Psoas muscle (tissue), 8 donors: ENCODE measurements around the gene NFATC2. TPM values are rescaled to one million over a fixed set of nuclear protein-coding genes. Genes with fewer than 3 reads are reported as not detected.

ENCODE experiments used
- ATAC-seq, 4 donors: fragments of 200-7000 bp; cut with Tn5 transposase; one replicate each; pipeline ENCODE4 v1.9.1; 2020; ENCODE audit warnings: moderate library complexity in 3 of 4, mild to moderate bottlenecking in 2 of 4
- DNase-seq, 2 donors: peaks; one replicate each; pipeline ENCODE4 v3.0.0-alpha.2; 2020
- H3K27ac ChIP-seq: fragments of 200-600 bp; one replicate; pipeline ENCODE4 v1.8.0; 2022
- H3K27me3 ChIP-seq, 3 donors: fragments of 200-600 bp in 1 of 3; one replicate each; pipeline versions ENCODE4 v1.6.1 to v1.8.0; 2013 to 2022; ENCODE audit warnings: low read length in 2 of 3, mild to moderate bottlenecking in 2 of 3, moderate library complexity in 1 of 3; ENCODE audit not compliant: insufficient read depth in 3 of 3
- H3K36me3 ChIP-seq, 2 donors: fragments of 200-600 bp in 1 of 2; one replicate each; pipeline versions ENCODE4 v1.6.1 to v1.8.0; 2013 to 2022; ENCODE audit warnings: low read depth in 1 of 2, mild to moderate bottlenecking in 1 of 2, moderate library complexity in 1 of 2; ENCODE audit not compliant: insufficient read depth in 1 of 2
- H3K4me1 ChIP-seq: fragments of 200-600 bp; one replicate; pipeline ENCODE4 v1.8.0; 2022
- H3K4me3 ChIP-seq: fragments of 200-600 bp; one replicate; pipeline ENCODE4 v1.8.0; 2022; ENCODE audit warnings: mild to moderate bottlenecking
- H3K9me3 ChIP-seq: fragments of 200-600 bp; one replicate; pipeline ENCODE4 v1.8.0; 2022
- WGBS, 3 donors: extraction: QIAGEN DNeasy Blood & Tissue Kit; methylation state at CpG; one replicate each; pipeline versions ENCODE4 v1.1.6 to v1.1.7; 2013; 5-methylcytosine and 5-hydroxymethylcytosine counted together
- intact Hi-C, 2 donors: fragments of 100-400 bp; cut with DNase I; formaldehyde crosslinking; loops; one replicate each; pipeline versions ENCODE4 v1.11.0 to v1.14.2; 2022
- polyA plus RNA-seq, 3 donors: library from polyadenylated mRNA; stranded (reverse); fragments of 200-250 nt; gene quantifications; one replicate each; pipeline ENCODE4 v1.2.3, GENCODE V29; 2013
- total RNA-seq, 4 donors: library from RNA; stranded (reverse); fragmentation: NEBNext Ultra II Directional in 2 of 4; extraction: Animal tissue kit (Norgen Biotek cat#: 25700) in 2 of 4; gene quantifications; one replicate each; pipeline versions ENCODE4 v1.2.1 to v1.2.4, GENCODE V29; 2021 to 2023
- TF ChIP-seq, protein P1 (sequence below): fragments of 200-600 bp; IDR thresholded peaks from one replicate; pipeline ENCODE4 v1.8.0; 2022; ENCODE audit warnings: antibody characterized with exemption
- donor health status: healthy with polysubstance abuse.
- donor health status: DM: no; HTN: no; CAD: no; lungs with moderate emphysema.
- donor health status: Bipolar disorder and iron deficiency.
- donor health status: healthy.
- donor health status: DM: yes; HTN: yes; CAD: no.
- donor health status: DM: no; HTN: no; CAD: no.
- donor health status: DM: no; HTN: no; CAD: no.
- donor health status: DM: yes; HTN: yes; CAD: no.

The NFATC2 gene
- total and polyA plus RNA-seq, 7 donors: 0.18 to 3.1 (median 0.64) TPM

DNA sequence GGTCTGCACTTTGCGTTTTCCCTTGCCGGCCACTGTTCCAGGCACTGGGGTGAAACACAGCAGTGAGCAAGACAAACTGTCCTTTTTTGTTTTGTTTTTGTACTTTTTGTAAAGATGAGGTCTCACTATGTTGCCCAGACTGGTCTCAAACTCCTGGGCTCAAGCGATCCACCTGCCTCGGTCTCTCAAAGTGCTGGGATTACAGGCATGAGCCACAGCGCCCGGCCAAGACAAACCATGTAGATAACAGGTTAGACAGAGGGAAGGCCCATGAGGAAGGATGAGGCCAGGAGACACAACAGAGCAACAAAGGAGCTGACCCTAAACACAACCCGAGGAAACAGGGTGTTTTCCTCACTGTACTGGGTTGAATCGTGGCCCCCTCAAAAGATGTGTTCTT, 165.4 kb downstream of the NFATC2 start:
- H3K9me3 ChIP-seq: no peaks in the 10 kb centered on the region
- intact Hi-C loops: no loop called here
- no peak for ATAC-seq
- no peaks in the 10 kb centered on the region for H3K27me3 ChIP-seq
- H3K4me1 ChIP-seq: peaks cover 6% of the 10 kb centered on the region
- TF ChIP-seq, protein P1, sequence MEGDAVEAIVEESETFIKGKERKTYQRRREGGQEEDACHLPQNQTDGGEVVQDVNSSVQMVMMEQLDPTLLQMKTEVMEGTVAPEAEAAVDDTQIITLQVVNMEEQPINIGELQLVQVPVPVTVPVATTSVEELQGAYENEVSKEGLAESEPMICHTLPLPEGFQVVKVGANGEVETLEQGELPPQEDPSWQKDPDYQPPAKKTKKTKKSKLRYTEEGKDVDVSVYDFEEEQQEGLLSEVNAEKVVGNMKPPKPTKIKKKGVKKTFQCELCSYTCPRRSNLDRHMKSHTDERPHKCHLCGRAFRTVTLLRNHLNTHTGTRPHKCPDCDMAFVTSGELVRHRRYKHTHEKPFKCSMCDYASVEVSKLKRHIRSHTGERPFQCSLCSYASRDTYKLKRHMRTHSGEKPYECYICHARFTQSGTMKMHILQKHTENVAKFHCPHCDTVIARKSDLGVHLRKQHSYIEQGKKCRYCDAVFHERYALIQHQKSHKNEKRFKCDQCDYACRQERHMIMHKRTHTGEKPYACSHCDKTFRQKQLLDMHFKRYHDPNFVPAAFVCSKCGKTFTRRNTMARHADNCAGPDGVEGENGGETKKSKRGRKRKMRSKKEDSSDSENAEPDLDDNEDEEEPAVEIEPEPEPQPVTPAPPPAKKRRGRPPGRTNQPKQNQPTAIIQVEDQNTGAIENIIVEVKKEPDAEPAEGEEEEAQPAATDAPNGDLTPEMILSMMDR: no peak
- no peak overlapping the region for H3K27ac ChIP-seq
- no peak for DNase-seq
- H3K4me3 ChIP-seq: no peak overlapping the region
- H3K36me3 ChIP-seq: no peaks in the 10 kb centered on the region
- 95 to 97% (median 96%) methylated on average over 8 of the region's 8 CpGs for WGBS, 3 donors

DNA sequence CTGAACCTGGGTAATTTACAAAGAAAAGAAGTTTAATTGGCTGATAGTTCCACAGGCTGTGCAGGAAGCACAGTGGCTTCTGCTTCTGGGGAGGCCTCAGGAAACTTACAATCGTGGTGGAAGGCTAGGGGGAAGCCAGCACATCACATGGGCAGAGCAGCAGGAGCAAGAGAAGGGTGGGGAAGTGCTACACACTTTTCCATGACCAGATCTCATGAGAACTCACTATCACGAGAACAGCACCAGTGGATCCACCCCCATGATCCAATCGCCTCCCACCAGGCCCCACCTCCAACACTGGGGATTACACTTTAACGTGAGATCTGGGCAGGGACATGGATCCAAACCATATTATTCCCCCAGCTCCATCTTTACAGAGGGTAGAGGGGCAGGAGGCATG, 166.4 kb downstream of the NFATC2 start:
- H3K4me1 ChIP-seq: peaks cover 9% of the 10 kb centered on the region
- no peak overlapping the region for H3K4me3 ChIP-seq
- H3K36me3 ChIP-seq: no peaks in the 10 kb centered on the region
- no peaks in the 10 kb centered on the region for H3K9me3 ChIP-seq
- no peak for DNase-seq
- H3K27ac ChIP-seq: no peak overlapping the region
- WGBS, 3 donors: 66 to 75% (median 66%) methylated on average over 4 of the region's 4 CpGs
- ATAC-seq: no peak
- intact Hi-C loops: no loop called here
- no peaks in the 10 kb centered on the region for H3K27me3 ChIP-seq
- TF ChIP-seq, protein P1: no peak

DNA sequence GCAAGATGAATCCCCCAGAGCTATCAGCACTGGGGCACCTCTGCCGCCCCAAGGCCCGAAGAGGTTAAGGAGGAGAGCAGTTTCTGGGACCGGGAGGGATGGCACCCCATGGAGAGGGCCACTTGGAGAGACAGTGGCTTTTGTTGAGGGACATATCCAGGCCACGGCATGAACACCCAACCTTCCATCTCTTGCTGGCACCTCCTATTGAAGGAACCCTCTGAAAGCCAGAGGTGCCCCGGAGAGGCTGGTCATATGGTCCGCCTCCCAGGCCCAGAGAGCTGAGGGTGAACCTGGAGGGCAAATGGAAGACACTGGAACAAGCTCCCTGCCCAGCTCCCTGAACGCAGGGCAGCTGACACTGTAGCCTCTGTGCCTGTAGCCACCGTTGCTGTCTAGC, 167.0 kb downstream of the NFATC2 start:
- TF ChIP-seq, protein P1: no peak
- Histone ChIP-seq H3K27ac (no peak overlapping the region), H3K4me3 (no peak overlapping the region), H3K36me3 (no peaks in the 10 kb centered on the region), H3K27me3 (no peaks in the 10 kb centered on the region), H3K9me3 (no peaks in the 10 kb centered on the region), H3K4me1 (peaks cover 9% of the 10 kb centered on the region)
- intact Hi-C loops: loop anchor here in 1 of 2 donors (2.0 kb wide), 1 partner anchor 219 kb away; no protein-coding TSS in a partner anchor
- WGBS, 3 donors: 86 to 95% (median 89%) methylated on average over 8 of the region's 8 CpGs
- ATAC-seq: no peak
- no peak for DNase-seq

DNA sequence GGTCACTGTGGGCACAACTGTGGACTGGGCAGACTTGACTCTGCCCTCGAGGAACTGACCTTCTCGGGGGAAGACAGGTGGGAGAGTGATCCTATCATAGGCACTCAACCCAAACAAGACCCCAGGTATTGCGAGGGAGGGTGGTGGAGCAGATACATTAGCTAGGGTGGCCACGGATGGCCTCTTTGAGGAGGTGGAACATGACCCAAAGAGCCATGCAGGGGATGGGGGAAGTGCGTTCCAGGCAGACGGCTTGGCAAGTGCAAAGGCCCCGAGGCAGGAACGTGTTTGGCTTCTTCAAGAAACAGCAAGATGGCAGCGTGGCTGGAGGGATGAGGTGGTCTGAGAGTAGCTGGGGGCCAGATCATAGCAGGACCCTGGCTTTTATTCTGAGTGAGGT, 167.6 kb downstream of the NFATC2 start:
- no peaks in the 10 kb centered on the region for H3K27me3 ChIP-seq
- H3K4me1 ChIP-seq: peaks cover 9% of the 10 kb centered on the region
- H3K9me3 ChIP-seq: no peaks in the 10 kb centered on the region
- no peak overlapping the region for H3K27ac ChIP-seq
- no peak overlapping the region for H3K4me3 ChIP-seq
- WGBS, 3 donors: 87 to 90% (median 89%) methylated on average over 8 to 9 of the region's 9 CpGs
- ATAC-seq: no peak
- TF ChIP-seq, protein P1: no peak
- no peaks in the 10 kb centered on the region for H3K36me3 ChIP-seq
- no peak for DNase-seq
- intact Hi-C loops: loop anchor here in 1 of 2 donors (2.0 kb wide), 1 partner anchor 220 kb away; no protein-coding TSS in a partner anchor

DNA sequence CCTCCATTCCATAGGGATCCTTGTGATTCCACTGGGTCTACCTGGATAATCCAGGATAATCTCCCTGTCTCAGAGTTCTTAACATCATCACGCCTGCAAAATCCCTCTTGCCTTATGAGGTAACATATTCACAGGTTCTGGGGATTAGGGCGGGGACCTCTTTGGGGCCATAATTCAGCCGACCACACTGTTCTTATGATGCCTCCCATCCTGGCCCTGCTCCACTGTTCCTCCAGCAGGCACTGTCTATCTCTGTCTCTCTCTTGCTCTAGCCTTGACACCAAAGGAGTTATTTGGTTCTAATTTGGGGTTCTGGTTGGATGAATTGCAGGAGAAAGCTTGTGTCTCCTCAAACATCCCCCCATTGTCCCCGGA, 168.1 kb downstream of the NFATC2 start:
- ATAC-seq: no peak
- Histone ChIP-seq H3K27ac (no peak overlapping the region), H3K9me3 (no peaks in the 10 kb centered on the region), H3K36me3 (no peaks in the 10 kb centered on the region), H3K27me3 (no peaks in the 10 kb centered on the region), H3K4me3 (no peak overlapping the region), H3K4me1 (peaks cover 9% of the 10 kb centered on the region)
- intact Hi-C loops: loop anchor here in 1 of 2 donors (2.0 kb wide), 1 partner anchor 220 kb away; no protein-coding TSS in a partner anchor
- TF ChIP-seq, protein P1: no peak
- WGBS, 3 donors: 74 to 78% (median 74%) methylated on average over 4 of the region's 4 CpGs
- no peak for DNase-seq
